GM18499 (cell line): ENCODE results near the gene C3.
"Not testable (repeated sequence)": the region's sequence is repeated elsewhere in the genome, so short reads cannot be mapped to it uniquely, and the experiment has no call there.

Experiments used
- ATAC-seq: cut with Tn5 transposase; IDR thresholded peaks from one replicate; pipeline ENCODE4 v1.9.1; 2021; ENCODE audit warnings: moderate number of reproducible peaks; ENCODE audit not compliant: insufficient read depth, unreplicated experiment

The C3 gene

GRCh38 chr19:6694147-6694815 is 26.2 kb downstream of the C3 start:
- ATAC-seq, result no peak

- ATAC-seq, result no peak
These were observed 26.8 kb downstream of the C3 start for GRCh38 chr19:6693681-6694080.

- no peak for ATAC-seq
These were observed 27.4 kb downstream of the C3 start for GRCh38 chr19:6693056-6693471.

GRCh38 chr19:6692027-6692426 is 28.4 kb downstream of the C3 start:
- no peak for ATAC-seq

GRCh38 chr19:6691342-6691741 is 29.1 kb downstream of the C3 start:
- no peak for ATAC-seq

GRCh38 chr19:6690160-6690885 is 30.1 kb downstream of the C3 start:
- ATAC-seq, result no peak

- ATAC-seq, result no peak
These were observed 33.3 kb downstream of the C3 start for GRCh38 chr19:6687114-6687513.

GRCh38 chr19:6686628-6686975 is 33.8 kb downstream of the C3 start:
- no peak for ATAC-seq

- no peak for ATAC-seq
These were observed 34.4 kb downstream of the C3 start for GRCh38 chr19:6685962-6686627.

GRCh38 chr19:6685482-6685881 is 35.0 kb downstream of the C3 start:
- no peak for ATAC-seq

GRCh38 chr19:6683971-6684370 is 36.5 kb downstream of the C3 start:
- ATAC-seq, result no peak

- ATAC-seq, result no peak
These were observed 37.8 kb downstream of the C3 start for GRCh38 chr19:6682607-6683128.

GRCh38 chr19:6680141-6680540 is 40.3 kb downstream of the C3 start:
- no peak for ATAC-seq

GRCh38 chr19:6679139-6679538 is 41.3 kb downstream of the C3 start:
- no peak for ATAC-seq

GRCh38 chr19:6678690-6679109 is 41.8 kb downstream of the C3 start:
- no peak for ATAC-seq

- no peak for ATAC-seq
These were observed 42.4 kb downstream of the C3 start for GRCh38 chr19:6677883-6678689.

- ATAC-seq, result no peak
These were observed 43.0 kb downstream of the C3 start for GRCh38 chr19:6677495-6677882.

GRCh38 chr19:6676288-6676687 is 44.2 kb downstream of the C3 start:
- ATAC-seq, result no peak

GRCh38 chr19:6674868-6675305 is 45.6 kb downstream of the C3 start:
- ATAC-seq, result no peak

- not testable (repeated sequence) for ATAC-seq
These were observed 46.0 kb downstream of the C3 start for GRCh38 chr19:6674408-6674807.
